KMS-11 (cell line): ENCODE measurements around the gene CSTB.

Experiments used
- H2AFZ ChIP-seq: fragments of 200-600 bp; sonication (generic); 2 replicates; pipeline ENCODE4 v1.6.1; 2016; ENCODE audit warnings: antibody characterized with exemption, mixed run types, low read depth
- H3K27ac ChIP-seq: fragments of 200-600 bp; sonication (generic); 2 replicates; pipeline ENCODE4 v1.6.1; 2016; ENCODE audit warnings: mild to moderate bottlenecking, mixed run types
- H3K27me3 ChIP-seq: fragments of 200-600 bp; sonication (generic); 2 replicates; pipeline ENCODE4 v1.6.1; 2017; ENCODE audit warnings: mild to moderate bottlenecking, low read depth, mixed run types, moderate library complexity; ENCODE audit not compliant: insufficient read depth
- H3K36me3 ChIP-seq: fragments of 200-600 bp; sonication (generic); 2 replicates; pipeline ENCODE4 v1.6.1; 2017; ENCODE audit warnings: mild to moderate bottlenecking, mixed run types; ENCODE audit not compliant: insufficient read depth
- H3K4me1 ChIP-seq: fragments of 200-600 bp; sonication (generic); 2 replicates; pipeline ENCODE4 v1.6.1; 2016; ENCODE audit warnings: mild to moderate bottlenecking, low read depth, mixed run types; ENCODE audit not compliant: poor library complexity, severe bottlenecking
- H3K4me2 ChIP-seq: fragments of 200-600 bp; sonication (generic); 2 replicates; pipeline ENCODE4 v1.7.0; 2016; ENCODE audit warnings: mild to moderate bottlenecking, mixed run types
- H3K4me3 ChIP-seq: fragments of 200-600 bp; sonication (generic); IDR thresholded peaks from 2 replicates; pipeline ENCODE4 v1.6.1; 2017; ENCODE audit warnings: low read depth, low read length, mixed read lengths; ENCODE audit not compliant: insufficient read depth
- H3K79me2 ChIP-seq: fragments of 200-600 bp; sonication (generic); 2 replicates; pipeline ENCODE4 v1.6.1; 2016; ENCODE audit warnings: low read depth, mixed run types; ENCODE audit not compliant: insufficient read depth
- H3K9ac ChIP-seq: fragments of 200-600 bp; sonication (generic); 2 replicates; pipeline ENCODE4 v1.6.1; 2016; ENCODE audit warnings: mild to moderate bottlenecking, mixed run types
- H4K20me1 ChIP-seq: fragments of 200-600 bp; sonication (generic); 2 replicates; pipeline ENCODE4 v1.6.1; 2016; ENCODE audit warnings: mild to moderate bottlenecking, mixed run types; ENCODE audit not compliant: insufficient read depth
- TF ChIP-seq, protein P1 (sequence below): fragments of 200-600 bp; sonication (generic); conservative IDR thresholded peaks from 2 replicates; pipeline ENCODE4 v1.6.1; 2017; ENCODE audit warnings: low read depth, mild to moderate bottlenecking, antibody characterized with exemption, low read length, moderate library complexity, mixed read lengths

The CSTB gene

DNA sequence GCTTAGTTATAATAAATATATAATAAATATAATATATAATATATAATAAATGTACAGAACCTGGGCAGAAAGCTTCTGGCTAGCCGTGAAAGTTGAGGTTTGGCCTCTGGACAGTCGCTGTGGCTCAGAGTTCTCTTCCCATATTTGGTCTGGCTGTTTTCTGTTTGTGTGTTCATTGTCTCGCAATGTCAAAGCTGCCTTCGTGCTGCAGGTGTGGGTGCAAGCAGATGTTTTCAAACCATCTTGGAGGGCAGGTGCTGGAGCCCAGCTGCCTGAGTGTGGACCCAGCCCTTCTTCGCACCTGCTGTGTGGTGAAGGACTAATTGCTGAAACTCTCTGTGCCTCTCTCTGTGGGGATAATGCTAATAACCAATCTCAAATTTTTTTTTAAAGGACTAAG lies 3.6 kb upstream of the CSTB start:
- H3K27ac ChIP-seq, result no peak overlapping the region
- no peak overlapping the region for H3K9ac ChIP-seq
- H3K36me3 ChIP-seq, result no peaks in the 10 kb centered on the region
- no peak overlapping the region for H3K4me3 ChIP-seq
- TF ChIP-seq, protein P1, sequence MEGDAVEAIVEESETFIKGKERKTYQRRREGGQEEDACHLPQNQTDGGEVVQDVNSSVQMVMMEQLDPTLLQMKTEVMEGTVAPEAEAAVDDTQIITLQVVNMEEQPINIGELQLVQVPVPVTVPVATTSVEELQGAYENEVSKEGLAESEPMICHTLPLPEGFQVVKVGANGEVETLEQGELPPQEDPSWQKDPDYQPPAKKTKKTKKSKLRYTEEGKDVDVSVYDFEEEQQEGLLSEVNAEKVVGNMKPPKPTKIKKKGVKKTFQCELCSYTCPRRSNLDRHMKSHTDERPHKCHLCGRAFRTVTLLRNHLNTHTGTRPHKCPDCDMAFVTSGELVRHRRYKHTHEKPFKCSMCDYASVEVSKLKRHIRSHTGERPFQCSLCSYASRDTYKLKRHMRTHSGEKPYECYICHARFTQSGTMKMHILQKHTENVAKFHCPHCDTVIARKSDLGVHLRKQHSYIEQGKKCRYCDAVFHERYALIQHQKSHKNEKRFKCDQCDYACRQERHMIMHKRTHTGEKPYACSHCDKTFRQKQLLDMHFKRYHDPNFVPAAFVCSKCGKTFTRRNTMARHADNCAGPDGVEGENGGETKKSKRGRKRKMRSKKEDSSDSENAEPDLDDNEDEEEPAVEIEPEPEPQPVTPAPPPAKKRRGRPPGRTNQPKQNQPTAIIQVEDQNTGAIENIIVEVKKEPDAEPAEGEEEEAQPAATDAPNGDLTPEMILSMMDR, result no peak
- H3K79me2 ChIP-seq, result no peaks in the 10 kb centered on the region
- H4K20me1 ChIP-seq, result no peaks in the 10 kb centered on the region
- peak overlapping the region; percentile 43 for H3K4me2 ChIP-seq
- peaks cover 60% of the 10 kb centered on the region for H3K4me1 ChIP-seq
- no peaks in the 10 kb centered on the region for H3K27me3 ChIP-seq
- no peak overlapping the region for H2AFZ ChIP-seq

- no peaks in the 10 kb centered on the region for H3K27me3 ChIP-seq
- TF ChIP-seq, protein P1, result no peak
- no peak overlapping the region for H2AFZ ChIP-seq
- H4K20me1 ChIP-seq, result no peaks in the 10 kb centered on the region
- no peak overlapping the region for H3K9ac ChIP-seq
- peaks cover 60% of the 10 kb centered on the region for H3K4me1 ChIP-seq
- no peak overlapping the region for H3K27ac ChIP-seq
- H3K4me3 ChIP-seq, result no peak overlapping the region
- peak overlapping the region; percentile 22; the same call in 1 of the 2 replicates for H3K4me2 ChIP-seq
- H3K36me3 ChIP-seq, result no peaks in the 10 kb centered on the region
- no peaks in the 10 kb centered on the region for H3K79me2 ChIP-seq
These were observed 2.6 kb upstream of the CSTB start for GRCh38 chr21:43778469-43779335.

GRCh38 chr21:43777953-43778352 lies 1.8 kb upstream of the CSTB start:
- Histone ChIP-seq H4K20me1 (no peaks in the 10 kb centered on the region), H2AFZ (no peak overlapping the region), H3K4me1 (peaks cover 52% of the 10 kb centered on the region), H3K4me3 (no peak overlapping the region), H3K9ac (no peak overlapping the region), H3K36me3 (no peaks in the 10 kb centered on the region), H3K79me2 (no peaks in the 10 kb centered on the region), H3K27ac (no peak overlapping the region), H3K27me3 (no peaks in the 10 kb centered on the region), H3K4me2 (no peak overlapping the region)
- TF ChIP-seq, protein P1, result no peak

GRCh38 chr21:43775190-43775589 lies 918 bp downstream of the CSTB start:
- Histone ChIP-seq H3K27ac (no peak overlapping the region), H2AFZ (peak overlapping the region; percentile 68; the same call in 1 of the 2 replicates), H3K27me3 (no peaks in the 10 kb centered on the region), H4K20me1 (no peaks in the 10 kb centered on the region), H3K4me1 (peaks cover 25% of the 10 kb centered on the region), H3K79me2 (no peaks in the 10 kb centered on the region), H3K36me3 (no peaks in the 10 kb centered on the region), H3K4me2 (peak overlapping the region; percentile 67), H3K4me3 (no peak overlapping the region), H3K9ac (peak overlapping the region; percentile 53; the same call in 1 of the 2 replicates)
- TF ChIP-seq, protein P1, result no peak
